ENCODE results near the gene ADAMTS1.

DNA sequence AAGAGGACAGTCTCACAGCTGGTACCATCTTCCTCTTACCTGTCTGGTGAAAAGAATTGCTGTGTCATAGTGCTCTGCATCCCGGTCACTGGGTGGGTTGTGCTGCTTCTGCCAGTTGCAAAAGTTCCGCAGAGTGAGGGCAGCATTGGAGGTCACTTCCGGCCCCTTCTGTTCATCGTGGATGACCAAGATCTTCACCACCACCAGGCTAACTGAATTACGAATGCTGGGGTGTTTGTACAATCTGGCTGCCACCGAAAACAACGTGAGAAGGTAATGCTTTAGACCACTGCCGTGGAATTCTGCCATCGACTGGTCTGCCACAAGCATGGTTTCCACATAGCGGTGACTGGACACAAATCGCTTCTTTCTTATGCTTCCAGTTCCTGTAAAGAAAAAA is 2.9 kb downstream of the ADAMTS1 start:
- TF ChIP-seq, protein P1, sequence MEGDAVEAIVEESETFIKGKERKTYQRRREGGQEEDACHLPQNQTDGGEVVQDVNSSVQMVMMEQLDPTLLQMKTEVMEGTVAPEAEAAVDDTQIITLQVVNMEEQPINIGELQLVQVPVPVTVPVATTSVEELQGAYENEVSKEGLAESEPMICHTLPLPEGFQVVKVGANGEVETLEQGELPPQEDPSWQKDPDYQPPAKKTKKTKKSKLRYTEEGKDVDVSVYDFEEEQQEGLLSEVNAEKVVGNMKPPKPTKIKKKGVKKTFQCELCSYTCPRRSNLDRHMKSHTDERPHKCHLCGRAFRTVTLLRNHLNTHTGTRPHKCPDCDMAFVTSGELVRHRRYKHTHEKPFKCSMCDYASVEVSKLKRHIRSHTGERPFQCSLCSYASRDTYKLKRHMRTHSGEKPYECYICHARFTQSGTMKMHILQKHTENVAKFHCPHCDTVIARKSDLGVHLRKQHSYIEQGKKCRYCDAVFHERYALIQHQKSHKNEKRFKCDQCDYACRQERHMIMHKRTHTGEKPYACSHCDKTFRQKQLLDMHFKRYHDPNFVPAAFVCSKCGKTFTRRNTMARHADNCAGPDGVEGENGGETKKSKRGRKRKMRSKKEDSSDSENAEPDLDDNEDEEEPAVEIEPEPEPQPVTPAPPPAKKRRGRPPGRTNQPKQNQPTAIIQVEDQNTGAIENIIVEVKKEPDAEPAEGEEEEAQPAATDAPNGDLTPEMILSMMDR (conservative IDR thresholded peaks at IDR 0.05), result no peak
- no peak for TF ChIP-seq EZH2 (IDR thresholded peaks at IDR 0.05; ENCODE audit: low read depth)

Measured in PC-9 (cell line).